Globus pallidus (tissue), 1 donor: Measurements from ENCODE around the gene KIRREL3.
A peak's percentile ranks its signal among the peaks of the same experiment; 100 is the strongest.

ENCODE experiments used
- DNase-seq: peaks from one replicate; pipeline ENCODE4 v3.0.0-alpha.2; 2015; ENCODE audit warnings: low spot score

Gene KIRREL3

DNA sequence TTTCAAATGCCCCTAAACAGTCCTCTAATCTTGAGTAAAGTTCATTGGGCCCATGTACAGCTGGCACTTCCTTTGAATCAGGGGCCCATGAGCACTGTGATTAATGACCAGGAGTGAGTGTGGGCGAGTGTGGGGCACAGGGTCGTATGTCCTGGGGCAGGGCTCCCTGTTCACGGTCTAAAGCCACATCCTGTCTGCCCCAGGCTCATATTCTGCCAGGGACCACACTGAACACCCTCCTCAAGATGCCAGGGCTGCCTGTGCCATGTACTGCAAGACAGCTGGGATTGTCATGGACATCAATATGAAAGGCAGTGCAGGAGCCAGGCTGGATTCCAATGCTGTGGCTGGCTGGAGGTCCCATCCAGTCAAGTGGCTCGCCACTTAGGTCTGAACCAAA lies 130.5 kb downstream of the KIRREL3 start:
- no peak for DNase-seq

DNA sequence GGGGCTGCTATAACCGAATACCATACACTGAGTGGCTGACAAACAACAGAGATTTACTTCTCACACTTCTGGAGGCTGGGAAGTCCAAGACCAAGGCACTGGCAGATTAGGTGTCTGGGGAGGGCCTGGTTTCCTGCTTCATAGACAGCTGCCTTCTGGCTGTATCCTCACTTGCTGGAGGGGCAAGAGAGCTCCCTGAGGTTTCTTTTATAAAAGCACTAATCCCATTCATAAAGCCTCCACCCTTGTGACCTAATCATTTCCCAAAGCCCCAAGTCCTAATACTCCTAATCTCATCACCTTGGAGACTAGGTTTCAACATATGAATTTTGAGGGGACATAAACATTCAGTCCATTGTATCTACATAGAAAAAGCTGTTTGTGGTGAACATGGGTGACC lies 131.8 kb downstream of the KIRREL3 start:
- DNase-seq, result no peak

DNA sequence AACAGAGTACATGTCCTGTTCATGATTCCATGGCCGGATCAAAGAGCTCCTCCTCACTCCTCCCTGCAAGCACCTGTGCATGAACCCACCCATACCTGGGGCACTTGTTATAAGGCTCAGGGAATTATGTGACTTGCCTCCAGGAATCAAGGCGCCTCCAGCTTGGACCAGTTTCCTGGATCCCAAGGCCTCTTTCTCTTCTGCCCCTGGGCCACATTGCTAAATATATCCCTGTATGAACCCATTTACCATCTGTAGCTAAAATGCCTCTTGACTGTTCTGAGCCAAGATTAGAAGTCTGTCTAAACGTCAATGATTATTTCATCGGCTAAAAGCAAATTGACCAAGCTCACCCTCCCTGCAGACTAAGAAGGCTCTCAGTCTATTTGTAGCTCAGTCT lies 135.6 kb downstream of the KIRREL3 start:
- no peak for DNase-seq

DNA sequence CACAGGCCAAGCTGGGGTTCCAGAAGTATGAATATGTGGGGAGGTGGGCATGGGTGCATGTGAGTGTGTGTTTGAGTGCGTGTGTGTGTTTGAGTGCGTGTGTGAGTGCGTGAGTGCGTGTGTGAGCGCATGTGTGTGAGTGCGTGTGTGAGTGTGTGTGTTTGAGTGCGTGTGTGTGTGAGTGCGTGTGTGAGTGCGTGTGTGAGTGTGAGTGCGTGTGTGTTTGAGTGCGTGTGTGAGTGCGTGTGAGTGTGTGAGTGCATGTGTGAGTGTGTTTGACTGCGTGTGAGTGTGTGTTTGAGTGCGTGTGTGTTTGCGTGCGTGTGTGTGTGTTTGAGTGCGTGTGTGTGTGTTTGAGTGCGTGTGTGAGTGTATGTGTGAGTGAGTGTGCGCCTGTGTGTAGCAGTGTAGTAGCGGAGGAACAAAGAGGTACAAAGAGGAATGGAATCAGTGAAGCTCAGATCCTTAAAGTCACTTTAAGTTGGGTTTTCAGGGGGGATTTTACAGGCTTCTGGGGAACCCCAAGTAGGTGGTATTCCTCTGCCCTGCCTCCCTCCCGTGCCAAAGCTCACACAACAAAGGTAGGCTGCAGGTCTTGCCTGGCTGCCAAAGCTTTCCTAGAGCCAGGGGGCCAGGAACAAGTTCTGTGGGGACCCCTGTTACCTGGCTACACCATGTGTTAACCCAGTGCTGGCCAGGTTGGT lies 137.1 kb downstream of the KIRREL3 start:
- DNase-seq, result no peak

DNA sequence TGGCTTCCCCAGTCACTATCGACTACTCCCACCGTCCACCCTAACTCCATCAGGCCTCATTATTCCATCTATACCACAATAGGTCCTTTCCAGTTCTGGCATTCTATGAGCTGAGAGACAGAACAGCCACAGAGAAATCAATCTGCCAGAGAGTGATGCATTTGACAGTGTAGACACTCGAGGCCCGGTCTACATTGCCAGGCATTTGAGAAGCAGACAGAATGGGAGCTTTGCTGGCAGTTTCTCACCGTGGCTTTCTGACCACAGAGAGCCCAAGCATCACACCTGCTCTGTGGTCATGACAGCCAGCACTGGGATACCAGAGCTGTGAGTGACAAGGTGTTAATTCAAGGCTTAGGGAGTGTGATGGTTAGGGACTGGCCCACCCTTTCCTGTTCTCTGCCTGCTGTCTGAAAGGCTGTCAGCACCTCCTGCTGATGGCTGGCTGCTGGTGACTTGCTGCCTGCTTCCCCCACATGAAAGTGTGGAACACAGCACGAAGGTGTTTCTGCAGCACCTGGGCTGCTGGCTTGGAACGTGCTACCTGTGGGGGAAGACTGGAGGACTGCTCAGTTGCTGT lies 137.8 kb downstream of the KIRREL3 start:
- no peak for DNase-seq

DNA sequence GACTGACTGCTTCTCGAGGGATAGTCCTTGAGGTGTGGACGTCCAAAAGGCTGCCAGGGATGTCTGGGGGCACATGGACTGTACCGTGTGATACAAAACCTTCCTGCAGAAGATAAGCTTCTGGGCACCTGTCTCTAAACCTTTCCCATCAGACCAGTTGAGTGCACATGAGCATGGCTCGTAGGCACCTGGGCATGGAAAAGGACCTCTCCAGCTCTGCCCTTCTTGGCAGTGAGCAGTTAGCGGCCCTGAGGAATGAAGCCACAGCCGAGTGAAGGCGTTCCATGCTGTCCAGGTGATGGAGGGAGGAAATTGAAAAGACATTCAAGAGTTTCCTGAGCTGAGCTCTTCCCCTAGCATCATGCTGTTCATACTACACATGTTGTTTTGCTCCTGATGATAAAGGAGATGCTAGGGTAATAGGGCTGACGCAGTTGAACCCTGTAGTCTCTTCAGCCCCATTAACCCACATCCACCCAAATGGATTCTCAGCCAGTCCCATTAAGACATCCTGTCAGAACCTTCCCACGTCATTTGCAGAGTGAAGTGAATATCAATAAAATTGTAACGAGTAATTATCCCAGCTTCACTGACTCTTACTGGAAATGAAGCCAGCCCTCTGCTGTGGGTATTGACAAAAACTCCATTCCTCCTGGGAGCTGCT lies 138.6 kb downstream of the KIRREL3 start:
- no peak for DNase-seq

DNA sequence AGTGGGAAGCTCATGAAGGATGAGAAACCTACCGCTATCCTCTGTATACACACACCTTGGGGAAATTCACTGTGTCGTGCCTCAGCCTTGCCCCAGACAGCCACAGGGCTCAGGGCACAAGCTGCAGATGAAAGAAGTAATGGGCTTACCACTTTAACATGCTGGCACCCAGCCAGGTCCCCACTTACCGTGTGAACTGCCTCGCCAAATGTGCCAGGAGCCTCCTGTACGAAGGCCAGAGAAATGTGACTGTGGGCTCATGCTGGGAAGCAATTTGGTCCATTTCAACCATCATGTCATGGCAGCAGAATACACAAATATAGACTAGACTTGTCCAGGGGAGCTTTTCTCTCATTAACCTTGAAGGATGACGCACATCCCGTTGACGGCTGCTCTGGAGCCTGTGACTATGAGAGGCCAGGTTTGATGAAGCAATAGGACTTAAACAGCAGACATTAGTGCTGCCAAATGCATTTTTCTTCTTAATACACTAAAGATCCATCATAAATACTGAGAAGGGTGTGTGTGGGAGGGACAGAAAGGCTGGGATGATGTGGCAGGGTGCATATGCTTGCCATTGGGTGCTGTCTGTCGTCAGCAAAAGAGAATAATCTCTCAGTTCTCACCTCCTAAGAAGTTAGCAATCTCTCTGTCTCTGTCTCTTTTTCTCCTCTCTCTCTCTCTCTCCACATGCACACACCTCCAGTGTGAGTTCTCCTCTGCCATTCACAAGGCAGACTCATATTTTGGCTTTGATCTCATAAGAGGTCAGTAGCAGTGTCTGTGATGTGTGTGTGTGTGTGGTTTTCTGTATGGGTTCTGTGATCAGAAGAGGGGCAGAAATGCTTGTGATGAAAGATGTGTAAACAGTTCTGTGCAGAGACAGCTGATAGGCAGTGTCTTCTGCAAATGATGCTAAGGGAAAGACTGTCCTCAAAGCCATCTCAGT lies 142.4 kb downstream of the KIRREL3 start:
- DNase-seq, result no peak

DNA sequence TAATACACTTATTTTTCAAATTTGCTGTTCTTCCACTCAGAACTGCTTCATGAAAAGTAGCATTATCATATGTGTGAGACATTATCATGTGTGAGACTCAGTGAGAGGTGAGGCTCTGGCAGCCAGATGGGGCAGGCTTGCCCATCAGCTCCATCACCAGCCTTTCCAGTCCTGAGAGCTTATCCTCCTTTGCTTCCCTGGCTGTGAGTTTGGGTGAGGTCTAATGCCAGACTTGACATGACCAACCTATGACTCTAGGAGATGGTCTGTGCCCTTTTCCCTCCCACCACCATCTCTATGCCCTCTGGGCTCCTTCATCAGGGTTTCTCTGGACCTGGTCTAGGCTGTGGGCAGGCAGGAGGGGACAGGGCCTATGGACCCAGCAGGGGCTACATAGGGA lies 145.0 kb downstream of the KIRREL3 start:
- no peak for DNase-seq

DNA sequence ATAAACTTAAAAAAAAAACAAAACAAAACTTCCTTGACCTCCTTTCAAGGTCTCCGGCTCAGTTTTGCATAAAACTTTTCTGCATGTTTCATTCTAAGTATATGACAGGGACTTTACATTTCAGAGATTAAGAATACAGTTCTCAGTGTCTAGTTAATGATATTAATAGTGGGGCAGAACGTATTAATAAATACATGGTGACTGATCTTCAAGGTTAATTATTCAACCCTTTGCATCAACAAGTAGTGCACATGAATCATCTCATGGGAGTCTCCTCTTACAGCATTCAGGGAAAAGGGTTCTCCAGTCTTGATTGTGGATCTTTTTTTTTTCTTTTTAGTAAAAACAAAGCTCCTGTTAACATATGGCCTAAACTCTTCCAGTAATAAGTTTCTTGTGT lies 146.8 kb downstream of the KIRREL3 start:
- DNase-seq, result no peak

DNA sequence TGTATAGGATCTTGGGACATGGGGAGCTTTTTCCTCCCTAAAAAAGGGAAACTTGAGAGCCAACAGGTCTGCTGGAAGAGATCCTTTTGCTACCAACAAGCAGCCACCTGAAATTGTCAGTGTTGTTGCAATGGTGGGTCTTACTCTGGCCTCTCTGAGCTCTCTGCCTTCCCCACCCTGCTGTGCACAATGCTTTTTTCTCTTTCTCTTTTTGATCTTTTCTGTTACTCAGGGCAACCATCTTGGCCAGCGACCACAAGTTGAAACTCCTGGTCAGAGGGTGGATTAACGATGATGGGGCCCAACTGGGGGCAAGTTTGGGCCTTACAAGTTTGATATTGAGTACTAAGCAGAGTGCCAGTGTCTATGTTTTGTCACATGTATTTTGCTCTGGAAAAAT lies 155.8 kb downstream of the KIRREL3 start:
- DNase-seq, result no peak

DNA sequence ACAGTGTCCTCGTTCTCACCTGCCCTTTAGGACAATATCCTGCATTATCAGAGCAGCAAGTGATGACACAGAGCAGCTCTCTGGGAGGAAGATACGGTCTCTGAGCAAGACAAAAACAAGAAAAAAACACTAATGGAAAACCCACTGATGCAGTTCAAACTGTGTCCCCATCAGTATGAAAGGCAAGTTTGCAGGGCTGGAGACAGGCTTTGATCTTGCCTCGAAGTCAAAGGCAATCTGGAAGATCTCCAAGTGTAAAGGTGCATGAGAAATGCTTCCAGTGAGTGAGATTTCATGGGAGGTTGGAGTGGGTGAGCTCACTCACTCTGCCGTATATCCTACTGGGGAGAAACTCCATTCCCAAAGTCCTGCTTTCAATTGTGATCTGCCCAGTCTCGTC lies 157.5 kb downstream of the KIRREL3 start:
- no peak for DNase-seq

DNA sequence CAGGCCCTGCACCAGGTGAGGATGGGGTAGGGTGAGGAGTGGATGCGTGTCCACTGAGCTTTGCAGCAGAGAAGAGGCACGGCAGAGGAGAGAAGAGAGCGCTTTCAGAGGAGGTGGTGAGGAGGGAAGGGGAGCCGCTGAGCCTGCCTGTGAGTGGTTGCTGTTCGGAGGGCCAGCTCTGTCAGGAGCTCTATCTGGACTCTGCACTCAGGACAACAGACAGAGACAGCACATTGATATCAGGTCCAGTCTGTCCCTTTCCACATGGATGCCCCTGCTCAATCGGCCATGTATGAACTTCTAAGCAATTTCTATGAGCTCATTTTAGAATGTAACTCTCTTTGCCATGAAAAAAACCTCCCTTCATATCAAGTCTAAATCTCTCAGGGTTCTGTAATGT lies 158.6 kb downstream of the KIRREL3 start:
- DNase-seq, result no peak

DNA sequence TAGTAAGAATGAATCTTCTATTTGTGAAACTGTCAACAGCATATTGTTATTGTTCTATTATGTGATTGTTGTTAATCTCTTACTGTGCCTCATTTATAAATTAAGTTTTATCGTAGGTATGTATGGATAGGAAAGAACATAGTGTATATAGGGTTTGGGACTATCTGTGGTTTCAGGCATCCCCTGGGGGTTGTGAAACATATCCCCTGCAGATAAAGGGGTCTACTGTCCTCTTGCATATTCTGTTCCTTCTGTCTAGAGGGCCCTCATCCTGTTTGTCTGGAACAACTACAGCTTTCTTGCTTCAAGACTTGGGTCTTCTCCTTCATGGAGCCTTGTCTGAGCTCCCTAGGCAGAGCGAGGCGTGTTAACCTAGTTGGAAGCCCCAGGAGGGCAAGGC lies 159.6 kb downstream of the KIRREL3 start:
- DNase-seq, result no peak

DNA sequence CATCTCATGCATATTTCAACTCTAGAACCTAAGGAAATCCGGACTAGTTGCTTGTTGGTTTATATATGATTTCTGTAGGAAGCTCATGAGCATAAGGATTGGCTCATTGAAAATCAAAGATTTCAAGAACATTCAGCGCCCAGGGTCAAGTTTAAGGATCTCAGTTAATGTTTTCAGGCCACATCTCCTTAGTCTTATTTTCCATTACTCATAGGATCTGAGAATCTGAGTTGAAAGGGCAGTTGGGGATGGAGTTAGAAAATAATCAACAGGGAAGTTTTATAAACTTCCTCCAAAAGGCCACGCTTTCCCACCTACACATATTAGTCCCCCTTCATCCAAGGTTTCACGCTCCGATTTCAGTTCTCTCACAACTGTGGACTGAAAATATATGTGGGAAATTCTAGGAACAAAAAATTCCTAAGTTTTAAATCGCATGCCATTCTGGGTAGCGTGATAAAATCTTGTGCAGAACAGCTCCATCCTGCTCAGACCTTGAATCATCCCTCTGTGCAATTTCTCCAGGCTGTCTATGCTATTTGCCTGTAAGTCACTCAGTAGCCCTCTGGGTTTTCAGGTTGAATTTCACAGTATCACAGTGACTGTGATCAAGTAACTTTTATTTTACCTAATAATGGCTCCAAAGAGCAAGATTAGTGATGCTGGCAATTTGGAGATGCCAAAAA lies 160.2 kb downstream of the KIRREL3 start:
- DNase-seq, result no peak

DNA sequence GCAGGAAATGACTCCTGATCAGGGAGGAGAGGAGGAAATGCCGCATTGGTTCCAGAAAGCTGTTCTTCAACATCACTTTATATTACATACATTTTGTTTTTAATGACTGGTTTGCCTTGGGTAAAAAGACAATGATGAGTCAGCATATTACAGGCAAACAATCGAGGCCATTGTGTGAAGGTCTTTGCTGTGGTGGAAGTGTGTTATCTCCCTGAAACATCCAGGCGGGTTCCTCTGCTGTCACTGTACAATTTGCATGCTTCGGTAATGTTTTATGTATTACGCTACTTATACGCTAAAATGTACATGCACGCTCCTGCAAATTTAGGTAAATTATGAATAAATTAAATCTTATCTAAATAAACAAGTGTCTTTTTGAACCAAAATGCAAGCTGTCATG lies 161.1 kb downstream of the KIRREL3 start:
- peak; percentile 81 for DNase-seq

DNA sequence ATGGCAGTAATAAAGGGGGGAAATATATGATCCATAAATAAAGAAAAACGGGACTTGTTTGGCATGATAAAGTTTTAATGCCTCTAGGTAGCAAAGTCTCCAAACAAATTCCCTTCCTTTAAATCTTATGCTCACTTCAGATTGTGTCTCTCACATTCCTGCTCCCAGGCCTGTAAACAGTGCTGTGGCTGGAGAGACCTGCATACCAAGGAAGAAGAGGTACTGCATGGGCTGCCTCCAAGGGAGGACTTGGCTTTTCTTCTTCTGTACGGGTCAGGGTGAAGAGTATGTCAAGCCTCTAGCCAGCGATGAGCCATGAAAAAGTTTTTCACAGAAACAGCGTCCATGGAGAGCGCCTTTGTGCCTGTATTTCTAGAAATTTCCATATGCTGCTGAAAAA lies 161.8 kb downstream of the KIRREL3 start:
- no peak for DNase-seq

DNA sequence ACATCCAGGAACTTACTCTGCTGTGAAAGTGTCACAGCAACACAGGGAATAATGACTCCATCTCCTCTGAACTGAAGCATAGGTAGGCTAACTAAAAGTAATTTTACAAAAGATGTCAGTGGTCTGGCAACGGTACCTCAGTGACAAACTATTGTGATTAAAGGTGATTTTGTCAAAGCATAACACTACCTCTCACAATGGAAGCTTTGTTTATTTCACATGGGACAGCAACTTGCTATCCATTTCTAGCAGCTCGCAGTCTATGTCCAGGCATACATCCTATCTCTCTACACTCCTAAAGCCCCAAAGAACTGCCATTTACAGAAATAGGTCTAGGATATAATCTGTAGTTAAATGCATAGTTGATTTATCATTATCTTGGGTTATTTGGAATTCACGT lies 163.0 kb downstream of the KIRREL3 start:
- peak; percentile 52 for DNase-seq

DNA sequence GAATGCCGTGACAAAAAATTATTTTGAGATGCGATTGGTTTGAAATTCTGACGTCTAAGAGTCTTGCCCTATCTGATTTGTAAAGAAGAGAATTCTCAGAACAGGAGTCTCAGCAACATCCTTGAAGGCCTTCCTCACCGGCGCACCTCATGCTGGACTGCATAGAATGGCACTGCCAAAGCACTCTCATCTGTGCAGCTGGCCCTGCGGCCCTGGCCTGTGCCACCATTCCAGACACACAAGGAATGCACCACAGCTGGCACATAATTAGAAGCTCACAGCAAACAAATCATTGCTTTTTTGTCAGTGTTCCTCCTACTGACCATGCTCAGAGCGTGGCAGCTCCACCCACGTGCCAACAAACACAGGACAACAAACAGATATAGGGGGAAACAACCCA lies 166.0 kb downstream of the KIRREL3 start:
- DNase-seq, result peak; percentile 66

DNA sequence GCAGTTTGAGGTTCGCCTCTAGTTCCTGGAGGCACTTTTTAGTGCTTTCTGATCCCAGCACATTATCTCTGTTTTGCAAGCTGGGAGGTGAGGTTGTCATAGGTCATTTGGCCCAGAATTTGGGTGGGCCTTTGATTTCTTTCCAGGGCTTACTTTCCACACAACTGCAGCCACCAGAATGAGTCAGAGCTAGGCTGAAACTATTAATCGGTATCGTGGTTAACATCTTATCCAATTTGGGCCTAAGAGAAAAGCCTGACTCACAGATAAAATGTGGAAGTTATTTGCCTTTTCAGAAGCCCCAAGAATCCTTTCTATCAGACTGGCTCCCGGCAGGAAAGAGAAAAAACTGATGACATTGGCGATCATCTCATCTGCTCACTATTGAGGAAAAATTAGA lies 166.4 kb downstream of the KIRREL3 start:
- no peak for DNase-seq

DNA sequence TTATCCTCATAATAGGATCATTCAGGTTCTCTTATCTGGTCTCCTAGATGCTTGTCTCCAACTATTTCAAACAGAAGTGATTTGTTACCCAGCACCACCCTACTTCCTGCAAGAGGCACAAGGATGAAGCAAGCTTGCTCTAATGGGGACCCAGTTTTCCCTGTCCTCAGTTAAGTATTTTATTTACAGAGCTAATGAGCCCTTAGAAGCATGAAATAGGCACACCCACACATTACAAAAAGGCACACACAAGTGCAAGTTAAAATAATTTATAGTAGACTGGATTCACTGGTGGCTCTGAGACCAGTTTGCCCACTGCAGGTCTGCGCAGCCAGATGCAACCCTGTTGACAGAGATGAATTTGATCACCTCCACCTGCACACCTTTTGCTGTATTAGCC lies 167.5 kb downstream of the KIRREL3 start:
- DNase-seq, result no peak

DNA sequence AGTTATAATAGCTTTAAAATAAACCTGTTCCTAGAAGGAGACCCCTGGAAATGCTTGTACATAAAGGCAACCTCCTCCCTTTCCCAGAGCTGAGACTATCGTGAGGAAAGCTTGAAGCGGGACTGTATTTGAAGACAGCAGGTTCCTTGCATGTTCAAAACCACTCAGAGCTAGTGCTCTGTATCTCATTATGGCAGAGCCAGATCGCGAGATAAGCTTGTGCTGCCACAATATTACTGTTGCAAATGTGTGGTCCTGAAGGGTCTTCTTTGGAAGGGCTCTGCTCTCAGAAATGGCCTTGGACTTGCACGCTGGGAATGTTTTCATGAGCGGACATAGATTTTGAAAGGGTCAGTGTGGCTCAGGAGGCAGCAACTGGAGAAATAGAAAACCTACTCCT lies 168.2 kb downstream of the KIRREL3 start:
- no peak for DNase-seq

DNA sequence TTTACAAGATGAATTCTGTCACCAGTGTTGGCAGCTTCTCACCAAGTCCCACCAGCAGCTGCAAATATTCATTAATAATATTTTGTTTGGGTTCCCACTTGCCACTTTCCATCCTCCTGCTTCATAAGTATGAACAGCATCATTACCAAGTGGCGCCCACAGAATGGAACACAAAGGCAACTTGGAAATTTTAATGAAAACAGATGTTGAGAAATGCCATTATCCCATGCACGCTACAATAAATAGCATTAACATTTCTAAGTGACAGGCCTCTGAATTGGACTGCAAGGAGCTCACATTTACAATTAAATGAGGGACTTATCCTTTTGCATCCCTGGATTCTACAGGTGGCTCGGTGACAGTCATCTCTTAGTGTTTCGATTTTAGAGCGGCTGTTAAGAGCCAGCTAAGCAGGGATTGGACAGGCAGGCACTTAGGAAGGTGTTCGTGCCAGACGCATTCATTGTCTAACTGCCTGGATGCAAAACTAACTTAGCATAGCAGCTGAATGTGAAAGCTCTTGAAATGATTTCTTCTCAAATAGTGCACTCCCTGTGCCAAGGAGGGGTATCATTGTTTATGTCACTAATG lies 170.3 kb downstream of the KIRREL3 start:
- no peak for DNase-seq
